Neuronal stem cell (in vitro differentiated cells): ENCODE measurements around the gene EIF4G3.
A peak's percentile ranks its signal among the peaks of the same experiment; 100 is the strongest.
"Not testable (repeated sequence)": the region's sequence is repeated elsewhere in the genome, so short reads cannot be mapped to it uniquely, and the experiment has no call there.

ENCODE experiments used
- DNase-seq: peaks from one replicate; pipeline ENCODE4 v3.0.0-alpha.2; 2013; ENCODE audit warnings: low spot score
- H2AFZ ChIP-seq: one replicate; pipeline ENCODE4 v1.6.1; 2013; ENCODE audit warnings: mild to moderate bottlenecking, low read length, inconsistent platforms
- H2AK5ac ChIP-seq: 2 replicates; pipeline ENCODE4 v1.6.1; 2013; ENCODE audit warnings: low read depth, mild to moderate bottlenecking, inconsistent platforms, low read length, moderate library complexity, mixed read lengths
- H2BK120ac ChIP-seq: 2 replicates; pipeline ENCODE4 v1.6.1; 2013; ENCODE audit warnings: low read depth, mild to moderate bottlenecking, inconsistent platforms, low read length, moderate library complexity, mixed read lengths
- H2BK12ac ChIP-seq: one replicate; pipeline ENCODE4 v1.6.1; 2013; ENCODE audit warnings: low read length, inconsistent platforms
- H2BK15ac ChIP-seq: 2 replicates; pipeline ENCODE4 v1.6.1; 2013; ENCODE audit warnings: mild to moderate bottlenecking, low read length, inconsistent platforms, mixed read lengths
- H2BK5ac ChIP-seq: one replicate; pipeline ENCODE4 v1.6.1; 2013; ENCODE audit warnings: inconsistent platforms, mild to moderate bottlenecking, low read length, moderate library complexity
- H3K14ac ChIP-seq: one replicate; pipeline ENCODE4 v1.6.1; 2013; ENCODE audit warnings: low read length, inconsistent platforms
- H3K18ac ChIP-seq: 2 replicates; pipeline ENCODE4 v1.6.1; 2013; ENCODE audit warnings: low read length, inconsistent platforms
- H3K23ac ChIP-seq: 2 replicates; pipeline ENCODE4 v1.6.1; 2013; ENCODE audit warnings: low read depth, mild to moderate bottlenecking, mixed read lengths, low read length, inconsistent platforms; ENCODE audit not compliant: poor library complexity
- H3K27ac ChIP-seq: replicated peaks from 3 replicates; pipeline ENCODE4 v1.5.1; 2013; ENCODE audit warnings: low read length, inconsistent platforms
- H3K27me3 ChIP-seq, 3 experiments: 2 replicates each; pipeline ENCODE4 v1.6.1; 2013; ENCODE audit warnings: low read length in 3 of 3, mild to moderate bottlenecking in 2 of 3, inconsistent platforms in 1 of 3, low read depth in 1 of 3, mixed read lengths in 1 of 3, moderate library complexity in 1 of 3; ENCODE audit not compliant: control insufficient read depth in 3 of 3, insufficient read depth in 3 of 3
- H3K36me3 ChIP-seq, 2 donors: replicated peaks in 1 of 2; 2 replicates each; pipeline ENCODE4 v1.6.1; 2013; ENCODE audit warnings: low read length in 2 of 2; ENCODE audit not compliant: control insufficient read depth in 2 of 2, insufficient read depth in 2 of 2
- H3K4ac ChIP-seq: 2 replicates; pipeline ENCODE4 v1.6.1; 2013; ENCODE audit warnings: inconsistent platforms, mild to moderate bottlenecking, low read length, moderate library complexity
- H3K4me1 ChIP-seq, 2 donors: 1 replicate in 1 of 2; 2 replicates in 1 of 2; pipeline ENCODE4 v1.6.1; 2013; ENCODE audit warnings: low read length in 2 of 2, low read depth in 1 of 2; ENCODE audit not compliant: control insufficient read depth in 2 of 2, insufficient read depth in 1 of 2
- H3K4me2 ChIP-seq: one replicate; pipeline ENCODE4 v1.6.1; 2013; ENCODE audit warnings: mild to moderate bottlenecking, low read length, inconsistent platforms; ENCODE audit not compliant: insufficient read depth, poor library complexity, severe bottlenecking
- H3K4me3 ChIP-seq, 2 donors: 2 replicates each; pipeline ENCODE4 v1.5.1; 2013; ENCODE audit warnings: low read length in 2 of 2, mild to moderate bottlenecking in 2 of 2, inconsistent platforms in 1 of 2, moderate library complexity in 1 of 2
- H3K79me1 ChIP-seq: one replicate; pipeline ENCODE4 v1.6.1; 2013; ENCODE audit warnings: low read depth, mild to moderate bottlenecking, inconsistent platforms, low read length, moderate library complexity
- H3K9ac ChIP-seq: one replicate; pipeline ENCODE4 v1.6.1; 2013; ENCODE audit warnings: mild to moderate bottlenecking, low read depth, low read length, inconsistent platforms; ENCODE audit not compliant: poor library complexity
- H3K9me3 ChIP-seq, 2 donors: replicated peaks in 1 of 2; 2 replicates each; pipeline versions ENCODE3 to v1.6.1; 2013; ENCODE audit warnings: low read length in 2 of 2, mild to moderate bottlenecking in 2 of 2, inconsistent platforms in 1 of 2, low read depth in 1 of 2, mixed read lengths in 1 of 2, moderate library complexity in 1 of 2; ENCODE audit not compliant: control insufficient read depth in 2 of 2, insufficient read depth in 1 of 2
- H4K8ac ChIP-seq: one replicate; pipeline ENCODE4 v1.6.1; 2013; ENCODE audit warnings: low read depth, mild to moderate bottlenecking, inconsistent platforms, low read length, moderate library complexity
- H4K91ac ChIP-seq: one replicate; pipeline ENCODE4 v1.6.1; 2013; ENCODE audit warnings: low read length, low read depth, mild to moderate bottlenecking, inconsistent platforms; ENCODE audit not compliant: poor library complexity
- WGBS, 2 donors: extraction: QIAGEN DNeasy Blood & Tissue Kit; methylation state at CpG; one replicate each; pipeline ENCODE4 v1.1.7; 2013; ENCODE audit warnings: missing lambda C conversion rate in 2 of 2, mixed read lengths in 1 of 2; ENCODE audit not compliant: insufficient read length in 2 of 2, insufficient replicate concordance in 1 of 2; ENCODE audit errors: extremely low coverage in 2 of 2; 5-methylcytosine and 5-hydroxymethylcytosine counted together

The EIF4G3 gene

DNA sequence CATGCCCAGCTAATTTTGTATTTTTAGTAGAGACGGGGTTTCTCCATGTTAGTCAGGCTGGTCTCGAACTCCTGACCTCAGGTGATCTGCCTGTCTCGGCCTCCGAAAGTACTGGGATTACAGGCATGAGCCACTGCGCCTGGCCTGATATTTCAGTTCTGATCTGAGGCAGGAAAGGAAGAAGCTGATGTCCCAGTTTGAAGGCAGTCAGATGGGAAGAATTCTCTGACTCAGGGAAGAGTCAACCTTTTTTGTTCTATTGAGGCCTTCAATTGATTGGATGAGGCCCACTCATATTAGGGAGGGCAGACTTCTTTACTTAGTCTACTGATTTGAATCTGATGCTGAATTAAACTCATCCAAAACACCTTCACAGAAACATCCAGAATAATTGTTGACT, 24.5 kb upstream of the EIF4G3 start:
- not testable (repeated sequence) for H3K4ac ChIP-seq, H3K9ac ChIP-seq, H2BK12ac ChIP-seq, DNase-seq, H3K27ac ChIP-seq, H3K14ac ChIP-seq, H3K4me3 ChIP-seq, H2AK5ac ChIP-seq, H3K36me3 ChIP-seq, H2BK120ac ChIP-seq, H3K79me1 ChIP-seq, H3K4me2 ChIP-seq, H3K23ac ChIP-seq, H4K91ac ChIP-seq, H3K4me1 ChIP-seq, H2BK15ac ChIP-seq, H2AFZ ChIP-seq, H3K27me3 ChIP-seq, H3K9me3 ChIP-seq, H3K18ac ChIP-seq, H4K8ac ChIP-seq, H2BK5ac ChIP-seq
- WGBS, 2 donors, result no CpG with 5 or more reads among the region's 5 CpGs

GRCh38 chr1:21200767-21201166, 24.1 kb upstream of the EIF4G3 start:
- DNase-seq, result no peak
- Histone ChIP-seq H3K23ac (no peak overlapping the region), H3K27me3 (no peaks in the 10 kb centered on the region), H2BK15ac (no peak overlapping the region), H3K4me1 (no peaks in the 10 kb centered on the region), H4K91ac (no peak overlapping the region), H2BK120ac (no peak overlapping the region), H3K4me2 (no peak overlapping the region), H3K18ac (no peak overlapping the region), H4K8ac (no peak overlapping the region), H3K36me3 (no peaks in the 10 kb centered on the region), H3K9ac (no peak overlapping the region), H2AFZ (no peak overlapping the region), H3K27ac (no peak overlapping the region), H2BK12ac (no peak overlapping the region), H3K79me1 (no peaks in the 10 kb centered on the region), H2AK5ac (no peak overlapping the region), H2BK5ac (no peak overlapping the region), H3K4me3 (no peak overlapping the region), H3K9me3 (no peaks in the 10 kb centered on the region), H3K4ac (no peak overlapping the region), H3K14ac (no peak overlapping the region)
- no CpG with 5 or more reads among the region's 6 CpGs for WGBS, 2 donors

DNA sequence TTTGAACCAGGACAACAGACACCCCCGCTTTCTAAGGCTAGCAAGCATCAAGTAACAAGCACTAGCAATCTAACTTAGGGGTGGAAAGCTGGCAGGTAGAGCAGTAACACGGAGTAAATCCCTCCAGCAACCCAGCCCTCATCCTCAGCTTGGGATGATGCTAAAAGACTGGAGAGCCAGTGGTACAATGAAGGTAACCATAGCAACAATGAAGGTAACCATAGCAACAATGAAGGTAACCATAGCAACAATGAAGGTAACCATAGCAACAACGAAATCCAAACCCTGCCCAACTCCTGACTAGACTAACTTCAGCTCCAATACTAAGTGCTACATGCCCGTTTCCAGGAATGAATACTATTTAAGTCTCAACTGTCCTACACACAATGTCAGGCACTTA, 22.2 kb upstream of the EIF4G3 start:
- Histone ChIP-seq H2BK5ac (no peak overlapping the region), H3K27ac (no peak overlapping the region), H2BK120ac (no peak overlapping the region), H3K9ac (no peak overlapping the region), H3K18ac (no peak overlapping the region), H3K9me3 (no peaks in the 10 kb centered on the region), H3K36me3 (no peaks in the 10 kb centered on the region), H3K23ac (no peak overlapping the region), H2BK15ac (no peak overlapping the region), H3K27me3 (no peaks in the 10 kb centered on the region), H3K79me1 (no peaks in the 10 kb centered on the region), H2AK5ac (no peak overlapping the region), H3K4ac (no peak overlapping the region), H4K8ac (no peak overlapping the region), H3K14ac (no peak overlapping the region), H2AFZ (no peak overlapping the region), H3K4me1 (peaks cover 0 to 3% of the 10 kb centered on the region in 2 donors), H3K4me3 (no peak overlapping the region), H4K91ac (no peak overlapping the region), H3K4me2 (no peak overlapping the region), H2BK12ac (no peak overlapping the region)
- no CpG with 5 or more reads among the region's 4 CpGs for WGBS, 2 donors
- DNase-seq, result no peak

- H3K4ac ChIP-seq, result no peak overlapping the region
- no peak overlapping the region for H3K4me3 ChIP-seq
- H3K4me2 ChIP-seq, result no peak overlapping the region
- no CpG with 5 or more reads among the region's 4 CpGs for WGBS, 2 donors
- H2BK12ac ChIP-seq, result no peak overlapping the region
- H3K18ac ChIP-seq, result no peak overlapping the region
- H3K9ac ChIP-seq, result no peak overlapping the region
- H3K4me1 ChIP-seq, result peaks cover 0 to 17% of the 10 kb centered on the region in 2 donors
- no peak overlapping the region for H4K91ac ChIP-seq
- H3K9me3 ChIP-seq, result no peaks in the 10 kb centered on the region
- peaks cover 0 to 10% (median 0%) of the 10 kb centered on the region in 3 experiments for H3K27me3 ChIP-seq
- no peaks in the 10 kb centered on the region for H3K79me1 ChIP-seq
- no peak overlapping the region for H4K8ac ChIP-seq
- DNase-seq, result no peak
- no peak overlapping the region for H2AK5ac ChIP-seq
- H3K36me3 ChIP-seq, result no peaks in the 10 kb centered on the region
- H2BK120ac ChIP-seq, result no peak overlapping the region
- H3K14ac ChIP-seq, result no peak overlapping the region
- no peak overlapping the region for H2BK5ac ChIP-seq
- no peak overlapping the region for H3K27ac ChIP-seq
- H2AFZ ChIP-seq, result peak overlapping the region; percentile 17
- H2BK15ac ChIP-seq, result no peak overlapping the region
- H3K23ac ChIP-seq, result no peak overlapping the region
Measured at GRCh38 chr1:21192871-21193270, 16.2 kb upstream of the EIF4G3 start.
